ENCODE measurements around the gene TNFRSF12A. TPM values are rescaled to one million over a fixed set of nuclear protein-coding genes. Genes with fewer than 3 reads are reported as not detected.

The TNFRSF12A gene
- total and polyA plus RNA-seq, 9 of the 15 experiments (the other 6 are each of a cell fraction or from before 2014, with no cell fraction given) = 0.41 to 61.8 (median 26.5) TPM

DNA sequence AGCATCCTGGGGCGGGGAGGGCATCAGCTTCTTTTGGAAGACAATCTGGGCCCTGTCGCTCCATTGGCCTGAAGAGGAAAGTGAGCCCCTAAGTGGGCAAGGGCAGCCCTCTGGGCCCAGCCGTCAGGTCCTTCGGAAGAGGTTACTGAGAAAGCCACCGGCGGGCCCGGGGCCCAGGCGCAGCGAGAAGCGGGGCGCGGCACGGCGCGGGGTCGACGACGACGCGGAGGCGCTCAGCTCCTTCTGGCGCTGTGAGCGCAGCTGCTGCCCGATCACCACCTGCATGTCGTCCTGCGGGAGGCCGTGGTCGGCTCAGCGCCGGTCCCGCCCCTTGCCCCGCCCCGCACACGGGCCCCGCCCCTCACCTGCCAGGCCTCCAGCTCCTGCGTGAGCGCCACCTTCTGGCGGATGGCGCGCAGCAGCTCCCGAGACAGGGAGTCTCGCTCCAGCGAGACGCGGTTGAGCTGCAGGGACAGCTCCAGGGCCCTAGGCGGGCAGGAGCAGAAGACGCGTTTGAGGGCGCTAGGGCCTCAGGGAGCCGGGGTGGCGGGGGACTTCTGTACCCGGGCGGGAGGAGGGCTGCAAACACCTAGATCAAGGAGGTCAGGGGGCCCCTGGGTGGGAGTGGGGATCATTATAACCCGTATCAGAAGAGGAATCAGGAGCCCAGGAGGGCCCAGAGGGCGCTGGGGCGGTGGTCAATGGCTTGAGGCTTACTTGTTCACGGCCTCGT is 8.0 kb downstream of the TNFRSF12A start (continued):
- TF ChIP-seq E2F1 (CRISPR knock-in tag; IDR thresholded peaks at IDR 0.05) (no peak), NR4A1 (CRISPR knock-in tag; IDR thresholded peaks at IDR 0.05) (no peak), NR4A1 (tag; IDR thresholded peaks at IDR 0.05) (no peak), NFXL1 (CRISPR knock-in tag; IDR thresholded peaks at IDR 0.05) (no peak), ZSCAN29 (IDR thresholded peaks at IDR 0.05) (no peak), THRAP3 (IDR thresholded peaks at IDR 0.05; ENCODE audit: borderline replicate concordance) (no peak), CHD2 (IDR thresholded peaks at IDR 0.05; ENCODE audit: low read depth, low read length) (no peak), CTCF (IDR thresholded peaks at IDR 0.05 in 2 of 3, conservative IDR thresholded peaks at IDR 0.05 in 1 of 3; ENCODE audit: insufficient read depth in 2 of 3, low read depth in 1 of 3, low read length in 3 of 3) (peak; percentile 61 to 96 (median 91); a peak in 5 of 6 replicates), ZNF766 (CRISPR knock-in tag; conservative IDR thresholded peaks at IDR 0.05) (no peak), GATAD2A (IDR thresholded peaks at IDR 0.05) (no peak), ZFX (CRISPR knock-in tag; IDR thresholded peaks at IDR 0.05) (peak; percentile 30; the same call in 1 of the 2 replicates), TCFL5 (CRISPR knock-in tag; conservative IDR thresholded peaks at IDR 0.05) (no peak), PRPF4 (IDR thresholded peaks at IDR 0.05; ENCODE audit: insufficient read depth, low read depth, low read length, poor library complexity, severe bottlenecking) (no peak), CAMTA2 (CRISPR knock-in tag; conservative IDR thresholded peaks at IDR 0.05) (no peak), KDM5B (IDR thresholded peaks at IDR 0.05; ENCODE audit: insufficient replicate concordance, low read depth, low read length) (no peak), ADNP (tag; IDR thresholded peaks at IDR 0.05) (no peak)
- TF ChIP-seq, protein P1, sequence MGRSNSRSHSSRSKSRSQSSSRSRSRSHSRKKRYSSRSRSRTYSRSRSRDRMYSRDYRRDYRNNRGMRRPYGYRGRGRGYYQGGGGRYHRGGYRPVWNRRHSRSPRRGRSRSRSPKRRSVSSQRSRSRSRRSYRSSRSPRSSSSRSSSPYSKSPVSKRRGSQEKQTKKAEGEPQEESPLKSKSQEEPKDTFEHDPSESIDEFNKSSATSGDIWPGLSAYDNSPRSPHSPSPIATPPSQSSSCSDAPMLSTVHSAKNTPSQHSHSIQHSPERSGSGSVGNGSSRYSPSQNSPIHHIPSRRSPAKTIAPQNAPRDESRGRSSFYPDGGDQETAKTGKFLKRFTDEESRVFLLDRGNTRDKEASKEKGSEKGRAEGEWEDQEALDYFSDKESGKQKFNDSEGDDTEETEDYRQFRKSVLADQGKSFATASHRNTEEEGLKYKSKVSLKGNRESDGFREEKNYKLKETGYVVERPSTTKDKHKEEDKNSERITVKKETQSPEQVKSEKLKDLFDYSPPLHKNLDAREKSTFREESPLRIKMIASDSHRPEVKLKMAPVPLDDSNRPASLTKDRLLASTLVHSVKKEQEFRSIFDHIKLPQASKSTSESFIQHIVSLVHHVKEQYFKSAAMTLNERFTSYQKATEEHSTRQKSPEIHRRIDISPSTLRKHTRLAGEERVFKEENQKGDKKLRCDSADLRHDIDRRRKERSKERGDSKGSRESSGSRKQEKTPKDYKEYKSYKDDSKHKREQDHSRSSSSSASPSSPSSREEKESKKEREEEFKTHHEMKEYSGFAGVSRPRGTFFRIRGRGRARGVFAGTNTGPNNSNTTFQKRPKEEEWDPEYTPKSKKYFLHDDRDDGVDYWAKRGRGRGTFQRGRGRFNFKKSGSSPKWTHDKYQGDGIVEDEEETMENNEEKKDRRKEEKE (IDR thresholded peaks at IDR 0.05; ENCODE audit: borderline replicate concordance in 1 of 2, control insufficient read depth in 1 of 2, low read depth in 2 of 2, low read length in 1 of 2) = 0 out of 4 replicates have a peak, but pooled peaks of 1 of the 2 experiments have one; percentile 58

Data from K562 (cell line).